Measurements from ENCODE around the gene HPRT1.

DNA sequence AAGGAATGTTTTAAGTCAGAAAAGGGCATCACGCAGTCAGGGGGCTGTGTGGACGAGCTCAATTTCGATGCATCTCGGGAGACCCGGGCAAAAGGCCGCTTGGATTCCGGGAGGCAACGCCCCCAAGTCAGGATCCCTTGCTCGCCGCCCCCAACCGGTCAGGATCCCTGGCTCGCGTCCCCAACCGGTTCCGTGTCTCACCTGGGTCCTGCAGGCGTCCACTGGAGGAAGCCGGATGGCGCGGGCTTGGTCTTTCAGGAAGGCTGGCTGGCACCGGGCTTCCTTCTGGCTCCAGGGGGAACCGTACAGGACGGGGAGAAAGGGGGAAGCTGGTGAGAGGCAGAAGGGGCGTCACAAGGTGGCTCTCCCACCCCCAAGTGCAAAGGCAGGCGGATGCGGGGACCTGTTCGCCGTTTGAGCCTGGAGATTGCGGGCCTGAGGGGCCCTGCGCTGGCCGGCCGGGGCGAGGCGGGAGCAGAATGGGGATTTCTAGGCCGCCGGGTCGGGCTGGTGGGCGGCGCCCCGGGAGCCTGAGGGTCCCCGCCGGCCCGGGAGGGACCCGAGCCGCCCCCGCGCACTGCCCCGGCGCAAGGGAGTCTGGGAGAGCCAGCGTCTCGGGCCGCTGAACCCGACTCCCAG, 84.7 kb downstream of the HPRT1 start:
- TF ChIP-seq, protein P1, sequence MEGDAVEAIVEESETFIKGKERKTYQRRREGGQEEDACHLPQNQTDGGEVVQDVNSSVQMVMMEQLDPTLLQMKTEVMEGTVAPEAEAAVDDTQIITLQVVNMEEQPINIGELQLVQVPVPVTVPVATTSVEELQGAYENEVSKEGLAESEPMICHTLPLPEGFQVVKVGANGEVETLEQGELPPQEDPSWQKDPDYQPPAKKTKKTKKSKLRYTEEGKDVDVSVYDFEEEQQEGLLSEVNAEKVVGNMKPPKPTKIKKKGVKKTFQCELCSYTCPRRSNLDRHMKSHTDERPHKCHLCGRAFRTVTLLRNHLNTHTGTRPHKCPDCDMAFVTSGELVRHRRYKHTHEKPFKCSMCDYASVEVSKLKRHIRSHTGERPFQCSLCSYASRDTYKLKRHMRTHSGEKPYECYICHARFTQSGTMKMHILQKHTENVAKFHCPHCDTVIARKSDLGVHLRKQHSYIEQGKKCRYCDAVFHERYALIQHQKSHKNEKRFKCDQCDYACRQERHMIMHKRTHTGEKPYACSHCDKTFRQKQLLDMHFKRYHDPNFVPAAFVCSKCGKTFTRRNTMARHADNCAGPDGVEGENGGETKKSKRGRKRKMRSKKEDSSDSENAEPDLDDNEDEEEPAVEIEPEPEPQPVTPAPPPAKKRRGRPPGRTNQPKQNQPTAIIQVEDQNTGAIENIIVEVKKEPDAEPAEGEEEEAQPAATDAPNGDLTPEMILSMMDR (optimal IDR thresholded peaks at IDR 0.05 in 1 of 3, IDR thresholded peaks at IDR 0.05 in 1 of 3, conservative IDR thresholded peaks at IDR 0.05 in 1 of 3; ENCODE audit: extremely low read depth in 1 of 3, insufficient read depth in 2 of 3, low read length in 3 of 3) = no peak
- TF ChIP-seq EZH2 (IDR thresholded peaks at IDR 0.05; ENCODE audit: low read length) = no peak
